COLO829 (cell line): ENCODE results near the gene ROM1.
"Not testable (repeated sequence)": the region's sequence is repeated elsewhere in the genome, so short reads cannot be mapped to it uniquely, and the experiment has no call there.

Experiments used
- DNase-seq: peaks from one replicate; pipeline ENCODE4 v3.0.0; 2012; ENCODE audit warnings: low spot score

Gene ROM1

DNA sequence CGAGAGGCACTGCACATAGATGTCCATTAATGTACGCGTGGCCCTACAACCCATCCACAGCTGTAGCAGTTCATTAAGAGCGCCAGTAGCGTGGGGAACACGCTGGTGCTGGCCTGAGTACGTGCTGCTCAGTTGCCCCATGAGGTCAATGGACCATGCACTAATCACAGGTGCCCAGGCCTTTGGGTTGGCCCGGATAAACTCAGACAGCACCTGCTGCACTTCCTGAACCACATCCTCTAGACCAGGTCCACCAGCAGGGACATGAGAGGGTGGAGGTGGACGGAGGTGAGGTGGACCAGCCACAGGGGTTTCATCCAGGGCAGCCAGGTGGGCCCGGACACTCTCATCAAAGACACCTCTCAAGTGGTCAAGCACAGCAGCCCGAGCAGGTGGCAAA, 36.4 kb downstream of the ROM1 start:
- DNase-seq = no peak

GRCh38 chr11:62650283-62650682, 37.2 kb downstream of the ROM1 start:
- not testable (repeated sequence) for DNase-seq

GRCh38 chr11:62652161-62653006, 39.3 kb downstream of the ROM1 start:
- DNase-seq = no peak

GRCh38 chr11:62654297-62654696, 41.2 kb downstream of the ROM1 start:
- no peak for DNase-seq

DNA sequence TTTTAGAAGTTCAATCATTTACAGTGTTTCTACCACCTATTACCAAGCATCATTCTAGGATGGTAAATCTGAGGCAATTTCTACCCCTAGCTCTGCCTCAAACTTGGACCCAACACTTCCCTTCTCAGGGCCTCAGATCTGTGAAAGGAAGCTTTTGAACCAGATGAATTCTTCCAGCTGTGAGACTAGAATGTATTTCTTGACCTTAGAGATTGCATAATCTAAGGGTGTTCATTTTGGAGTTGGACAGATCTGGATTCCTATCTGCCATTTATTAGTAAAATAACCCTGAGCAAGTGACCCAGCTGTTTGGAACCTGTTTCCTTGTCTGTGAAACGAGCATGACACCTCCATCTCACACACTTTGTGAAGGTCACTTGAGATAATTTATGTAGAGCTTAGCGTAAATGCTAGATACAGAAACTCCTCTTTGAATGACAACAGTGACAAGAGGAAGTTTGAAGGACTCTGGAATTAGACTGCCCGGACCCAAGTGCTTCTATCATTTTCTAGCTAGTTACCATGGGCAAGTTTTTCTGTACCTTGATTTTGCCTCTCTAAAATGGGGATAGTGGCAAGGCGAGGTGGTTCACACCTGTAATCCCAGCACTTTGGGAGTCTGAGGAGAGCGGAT, 43.9 kb downstream of the ROM1 start:
- DNase-seq = no peak

DNA sequence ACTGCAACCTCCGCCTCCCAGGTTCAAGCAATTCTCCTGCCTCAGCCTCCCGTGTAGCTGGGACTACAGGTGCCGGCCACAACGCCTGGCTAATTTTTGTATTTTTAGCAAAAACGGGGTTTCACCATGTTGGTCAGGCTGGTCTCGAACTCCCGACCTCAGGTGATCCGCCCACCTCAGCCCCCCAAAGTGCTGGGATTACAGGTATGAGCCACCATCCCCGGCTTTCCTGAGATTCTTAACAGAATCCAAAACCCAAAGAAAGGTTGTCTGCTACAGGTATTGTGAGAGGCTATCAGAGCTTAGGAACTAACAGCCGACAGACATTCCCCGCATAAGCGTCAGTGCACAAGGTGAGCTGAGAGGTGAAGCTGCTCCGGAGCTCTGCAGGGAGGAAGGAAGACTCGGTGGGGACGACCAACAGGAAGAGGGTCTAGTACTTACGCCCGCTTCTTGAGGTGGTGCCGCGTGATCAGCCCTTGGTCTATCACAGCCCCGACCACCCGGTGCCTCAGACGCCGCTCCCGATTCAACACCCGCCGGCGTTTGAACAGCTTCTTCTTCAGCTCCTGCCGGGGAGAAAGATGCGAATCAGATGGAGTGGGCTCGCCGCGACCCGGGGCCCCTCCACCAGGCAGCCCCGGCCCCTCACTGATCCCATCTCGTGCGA, 51.5 kb downstream of the ROM1 start:
- DNase-seq = no peak
